ENCODE data around the gene MX2.
"Not testable (repeated sequence)": the region's sequence is repeated elsewhere in the genome, so short reads cannot be mapped to it uniquely, and the experiment has no call there.

Gene MX2

DNA sequence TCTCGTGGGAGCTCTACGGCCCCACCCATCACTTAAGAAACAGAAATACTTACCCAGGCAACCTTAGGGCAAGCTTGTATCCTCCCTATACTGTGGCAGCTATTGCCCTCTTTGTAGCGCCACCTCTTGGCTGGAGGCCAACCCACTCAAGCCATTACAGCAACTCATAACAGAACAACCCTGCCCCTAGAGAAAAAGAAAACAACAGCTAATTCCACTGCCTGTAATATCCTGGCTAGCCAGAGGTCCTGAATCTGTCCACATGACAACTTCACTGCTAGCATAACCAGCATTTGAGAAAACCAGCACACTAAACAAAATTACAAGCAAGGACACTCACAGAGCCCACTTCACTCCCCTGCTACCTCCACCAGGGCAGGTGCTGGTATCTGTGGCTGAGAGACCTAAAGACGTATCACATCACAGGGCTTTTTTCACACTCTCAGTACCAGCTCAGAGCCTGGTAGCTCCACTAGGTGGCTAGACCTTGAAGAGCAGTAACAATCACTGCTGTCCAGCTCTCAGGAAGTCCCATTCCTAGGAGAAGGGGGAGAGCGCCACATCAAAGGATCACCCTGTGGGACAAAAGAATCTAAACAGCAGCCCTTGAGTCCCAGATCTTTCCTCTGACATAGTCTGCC is 49.7 kb downstream of the MX2 start:
- in situ Hi-C loops (cut with HindIII; ENCODE audit: low sequenced_read_pairs), result no loop called here

DNA sequence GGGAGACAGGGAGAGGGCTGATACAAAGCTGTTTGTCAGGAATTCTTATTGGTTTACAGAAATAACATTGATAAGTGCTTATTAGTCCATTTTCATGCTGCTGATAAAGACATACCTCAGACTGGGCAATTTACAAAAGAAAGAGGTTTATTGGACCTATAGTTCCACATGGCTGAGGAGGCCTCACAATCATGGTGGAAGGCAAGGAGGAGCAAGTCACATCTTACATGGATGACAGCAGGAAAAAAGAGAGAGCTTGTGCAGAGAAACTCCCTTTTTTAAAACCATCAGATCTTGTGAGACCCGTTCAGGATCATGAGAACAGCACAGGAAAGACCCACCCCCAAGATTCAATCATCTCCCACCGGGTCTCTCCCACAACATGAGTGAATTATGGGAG is 55.7 kb downstream of the MX2 start:
- in situ Hi-C loops (cut with HindIII; ENCODE audit: low sequenced_read_pairs), result not testable (repeated sequence)

DNA sequence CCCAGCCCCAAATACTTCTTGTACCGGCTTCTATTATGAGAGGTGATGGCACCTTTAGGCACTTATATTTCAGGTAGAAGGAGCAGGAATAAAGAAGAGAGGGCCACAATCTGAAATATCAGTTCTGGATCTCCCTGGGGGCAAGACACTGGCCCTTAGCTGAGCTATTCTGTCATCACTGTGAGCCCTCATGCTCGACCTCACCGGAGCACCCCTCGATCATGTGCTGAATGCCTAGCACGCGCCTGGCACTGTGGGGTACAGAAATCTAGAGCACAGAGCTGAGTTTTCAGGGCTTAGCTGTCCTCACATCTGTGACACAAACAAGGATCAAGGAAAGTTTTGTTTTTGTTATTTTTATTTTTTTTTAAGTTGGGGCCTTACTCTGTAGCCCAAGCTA is 56.6 kb downstream of the MX2 start:
- in situ Hi-C loops (cut with HindIII; ENCODE audit: low sequenced_read_pairs), result no loop called here

- in situ Hi-C loops (cut with HindIII; ENCODE audit: low sequenced_read_pairs), result no loop called here
These were observed 57.3 kb downstream of the MX2 start for GRCh38 chr21:41418956-41419680.

- in situ Hi-C loops (cut with HindIII; ENCODE audit: low sequenced_read_pairs), result no loop called here
These were observed 58.4 kb downstream of the MX2 start for GRCh38 chr21:41419921-41420862.

DNA sequence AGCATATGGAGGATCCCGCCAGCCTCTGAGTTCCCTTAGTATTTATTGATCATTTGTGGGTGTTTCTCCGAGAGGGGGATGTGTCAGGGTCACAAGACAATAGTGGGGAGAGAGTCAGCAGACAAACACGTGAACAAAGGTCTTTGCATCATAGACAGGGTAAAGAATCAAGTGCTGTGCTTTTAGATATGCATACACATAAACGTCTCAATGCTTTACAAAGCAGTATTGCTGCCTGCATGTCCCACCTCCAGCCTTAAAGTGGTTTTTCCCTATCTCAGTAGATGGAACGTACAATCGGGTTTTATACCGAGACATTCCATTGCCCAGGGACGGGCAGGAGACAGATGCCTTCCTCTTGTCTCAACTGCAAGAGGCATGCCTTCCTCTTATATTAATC is 59.2 kb downstream of the MX2 start:
- in situ Hi-C loops (cut with HindIII; ENCODE audit: low sequenced_read_pairs), result not testable (repeated sequence)

DNA sequence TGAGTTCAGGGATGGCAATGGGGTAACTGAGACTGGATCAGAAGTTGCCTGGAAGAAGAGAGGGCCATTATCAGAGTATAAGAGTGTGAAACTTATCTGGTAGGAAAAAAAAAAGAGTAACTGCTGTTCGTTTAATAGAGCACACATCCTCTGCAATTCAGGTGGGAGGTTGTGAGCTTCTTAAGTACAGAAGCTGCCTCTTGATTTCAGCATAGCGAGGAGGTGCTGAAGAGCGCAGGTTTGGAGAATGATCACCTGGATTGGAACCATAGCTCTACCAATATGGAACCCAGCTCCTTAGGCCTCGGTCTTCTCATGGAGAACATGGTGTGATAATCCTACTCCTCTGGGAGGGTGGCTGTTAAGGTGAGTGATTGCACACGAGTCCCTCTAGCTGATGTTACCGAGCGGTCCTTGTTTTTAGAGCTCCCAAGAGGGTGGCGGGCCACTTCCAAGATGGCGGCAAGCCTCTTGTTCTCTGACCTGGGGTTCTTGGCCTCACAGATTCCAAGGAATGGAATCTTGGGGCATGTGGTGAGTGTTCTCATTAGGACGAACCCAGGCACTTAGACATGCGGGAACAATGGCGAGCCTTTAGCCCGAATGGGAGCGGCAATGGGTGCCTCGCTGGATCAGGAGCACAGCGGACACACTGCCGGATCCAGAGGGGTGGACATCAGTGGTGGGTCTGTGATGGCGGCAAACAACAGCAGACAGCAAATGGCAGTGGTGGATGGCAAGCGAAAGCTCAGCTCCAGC is 60.9 kb downstream of the MX2 start:
- in situ Hi-C loops (cut with HindIII; ENCODE audit: low sequenced_read_pairs), result no loop called here

GRCh38 chr21:41423305-41423636 is 61.4 kb downstream of the MX2 start:
- in situ Hi-C loops (cut with HindIII; ENCODE audit: low sequenced_read_pairs), result not testable (repeated sequence)

DNA sequence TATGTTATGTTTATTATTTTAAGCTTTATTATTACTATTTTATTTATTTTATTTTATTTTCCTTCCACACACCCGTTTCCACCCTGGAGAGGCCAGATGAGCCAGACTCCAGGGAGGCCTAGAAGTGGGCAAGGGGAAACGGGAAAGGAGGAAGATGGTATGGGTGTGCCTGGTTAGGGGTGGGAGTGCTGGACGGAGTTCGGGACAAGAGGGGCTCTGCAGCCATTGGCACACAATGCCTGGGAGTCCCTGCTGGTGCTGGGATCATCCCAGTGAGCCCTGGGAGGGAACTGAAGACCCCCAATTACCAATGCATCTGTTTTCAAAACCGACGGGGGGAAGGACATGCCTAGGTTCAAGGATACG is 63.7 kb downstream of the MX2 start:
- in situ Hi-C loops (cut with HindIII; ENCODE audit: low sequenced_read_pairs), result no loop called here

GRCh38 chr21:41425954-41426675 is 64.3 kb downstream of the MX2 start, which contains the start of gene MX1:
Gene MX1 (plus strand): TSS chr21:41426239. CDS start chr21:41432071, 5,832 bp downstream.
- in situ Hi-C loops (cut with HindIII; ENCODE audit: low sequenced_read_pairs), result no loop called here

- in situ Hi-C loops (cut with HindIII; ENCODE audit: low sequenced_read_pairs), result no loop called here
These were observed 65.0 kb downstream of the MX2 start for GRCh38 chr21:41426676-41427404.

- in situ Hi-C loops (cut with HindIII; ENCODE audit: low sequenced_read_pairs), result no loop called here
These were observed 65.7 kb downstream of the MX2 start for GRCh38 chr21:41427556-41427955.

DNA sequence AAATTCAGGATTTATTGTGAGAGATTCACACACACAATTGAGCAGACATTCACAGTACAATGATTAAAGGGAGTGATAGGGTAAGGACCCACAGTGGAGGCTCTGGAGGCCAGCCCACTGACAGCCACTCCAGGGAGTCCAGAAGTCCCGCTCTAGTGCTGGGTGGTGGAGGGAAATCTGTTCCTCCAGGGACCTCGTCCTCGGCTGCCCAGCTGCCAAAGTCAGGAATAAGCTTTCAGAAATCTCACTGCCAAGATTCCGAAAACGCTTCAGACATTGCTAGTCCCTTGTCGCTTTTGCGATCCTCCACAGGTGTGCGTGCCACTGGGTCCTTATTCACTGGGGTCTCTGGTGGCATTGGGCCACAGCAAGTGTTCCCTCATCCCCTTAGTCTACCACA is 66.5 kb downstream of the MX2 start:
- in situ Hi-C loops (cut with HindIII; ENCODE audit: low sequenced_read_pairs), result no loop called here

DNA sequence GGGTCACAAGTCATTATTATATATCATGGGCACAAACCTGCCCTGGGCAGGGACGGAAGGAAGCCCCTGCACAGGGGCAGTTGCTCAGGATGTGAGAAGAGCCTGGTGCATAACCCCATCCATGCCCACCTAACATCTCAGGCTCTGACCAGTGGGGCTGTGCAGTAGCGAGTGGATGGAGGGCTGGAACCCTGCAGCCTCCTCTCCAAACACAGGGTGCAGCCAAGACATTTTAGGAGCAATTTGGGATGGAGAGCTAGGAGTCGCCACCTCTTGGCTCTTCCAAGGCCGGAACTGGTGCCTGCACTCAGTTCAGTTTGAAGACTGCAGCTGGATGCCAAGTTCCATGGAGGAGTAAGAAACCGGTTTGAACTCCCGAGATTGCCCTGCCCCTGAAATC is 67.0 kb downstream of the MX2 start:
- in situ Hi-C loops (cut with HindIII; ENCODE audit: low sequenced_read_pairs), result no loop called here

DNA sequence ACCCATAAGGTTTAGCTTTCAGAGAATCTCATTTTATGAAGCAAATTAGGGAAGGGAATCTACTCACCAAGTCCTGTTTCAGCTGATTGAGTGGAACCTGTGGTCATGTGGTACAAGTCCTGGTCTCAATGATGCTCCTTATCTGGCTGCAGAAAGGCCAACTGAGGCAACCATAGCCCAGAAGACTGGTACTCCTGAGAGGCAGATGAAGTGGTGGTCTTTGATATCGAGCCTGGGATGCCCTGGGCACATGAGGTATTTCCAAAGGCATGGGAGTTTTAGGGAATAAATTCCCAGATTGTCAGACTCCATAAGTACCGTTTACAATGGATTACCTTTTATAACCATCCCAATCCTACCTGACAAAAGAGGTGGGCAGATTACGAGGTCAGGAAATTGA is 67.5 kb downstream of the MX2 start:
- in situ Hi-C loops (cut with HindIII; ENCODE audit: low sequenced_read_pairs), result no loop called here

GRCh38 chr21:41429925-41430491 is 68.2 kb downstream of the MX2 start:
- in situ Hi-C loops (cut with HindIII; ENCODE audit: low sequenced_read_pairs), result loop anchor here (5.0 kb wide), 1 partner anchor 53 kb away; no protein-coding TSS in a partner anchor

DNA sequence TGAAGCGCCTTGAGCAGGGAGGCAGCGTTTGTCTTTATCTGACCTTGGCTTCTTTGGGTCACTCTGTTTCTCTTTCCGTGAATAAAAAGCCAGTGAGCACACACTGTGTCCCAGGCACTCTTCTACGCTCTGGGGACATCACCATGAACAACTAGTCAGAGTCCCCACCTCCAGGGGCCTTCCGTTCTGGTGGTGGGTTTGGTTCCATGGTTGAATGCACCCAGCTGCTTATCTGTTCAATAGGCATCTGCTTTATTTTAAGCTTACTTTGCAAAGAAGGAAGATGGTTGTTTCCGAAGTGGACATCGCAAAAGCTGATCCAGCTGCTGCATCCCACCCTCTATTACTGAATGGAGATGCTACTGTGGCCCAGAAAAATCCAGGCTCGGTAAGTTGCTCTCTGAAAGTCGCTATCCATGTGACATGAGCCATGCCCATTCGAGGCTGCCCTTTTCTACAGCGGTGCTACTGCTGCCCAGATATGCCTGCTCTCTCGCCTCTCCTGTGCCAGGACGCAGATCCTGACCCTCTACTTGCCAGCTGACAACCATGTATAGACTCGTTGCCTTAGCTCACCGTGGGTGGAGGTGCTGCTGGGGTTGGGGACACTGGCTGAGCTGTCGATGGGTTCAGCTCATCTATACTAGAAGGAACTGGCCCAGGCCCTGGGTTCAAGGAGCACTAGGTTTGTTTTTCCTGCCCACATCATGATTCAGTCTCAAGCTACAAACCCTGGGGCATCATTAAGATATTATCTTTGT is 70.1 kb downstream of the MX2 start:
- in situ Hi-C loops (cut with HindIII; ENCODE audit: low sequenced_read_pairs), result loop anchor here (5.0 kb wide), 1 partner anchor 55 kb away; no protein-coding TSS in a partner anchor

All from endothelial cell of hepatic sinusoid (primary cell).